ENCODE measurements around the gene MACROD2. TPM values are rescaled to one million over a fixed set of nuclear protein-coding genes. Genes with fewer than 3 reads are reported as not detected.

Gene MACROD2
- total and polyA plus RNA-seq, 4 donors, result 0.66 to 10.5 (median 3.3) TPM

GRCh38 chr20:15512916-15513315, 1517.6 kb downstream of the MACROD2 start (continued):
- TF ChIP-seq CTCF (IDR thresholded peaks at IDR 0.05; ENCODE audit: low read depth, low read length, missing input control), result no peak
- TF ChIP-seq RAD21 (IDR thresholded peaks at IDR 0.05), result no peak

- WGBS, result 59% methylated on average over 2 of the region's 2 CpGs
- TF ChIP-seq CTCF (IDR thresholded peaks at IDR 0.05; ENCODE audit: low read depth, low read length, missing input control), result no peak
- no peak for TF ChIP-seq EGR1 (IDR thresholded peaks at IDR 0.05; ENCODE audit: low read depth in 2 of 2)
- TF ChIP-seq ZBTB33 (IDR thresholded peaks at IDR 0.05), result no peak
- TF ChIP-seq RAD21 (IDR thresholded peaks at IDR 0.05), result no peak
- no peak for TF ChIP-seq JUND (IDR thresholded peaks at IDR 0.05)
- H3K27me3 ChIP-seq (ENCODE audit: control insufficient read depth in 4 of 4, insufficient read depth in 4 of 4, low read length in 3 of 4), result no peaks in the 10 kb centered on the region
These were observed 1520.4 kb downstream of the MACROD2 start for GRCh38 chr20:15515691-15516090.

GRCh38 chr20:15520930-15521524, 1525.7 kb downstream of the MACROD2 start:
- Histone ChIP-seq H3K4me3 (ENCODE audit: low read depth in 1 of 3, low read length in 3 of 3) (no peak overlapping the region), H3K36me3 (ENCODE audit: control insufficient read depth in 4 of 4, insufficient read depth in 3 of 4, low read depth in 1 of 4, low read length in 3 of 4) (no peaks in the 10 kb centered on the region), H3K27me3 (ENCODE audit: control insufficient read depth in 4 of 4, insufficient read depth in 4 of 4, low read length in 3 of 4) (no peaks in the 10 kb centered on the region), H3K9ac (ENCODE audit: low read depth in 1 of 2, low read length in 2 of 2) (no peak overlapping the region), H3K27ac (ENCODE audit: low read depth in 1 of 2, low read length in 2 of 2) (no peak overlapping the region), H3K9me3 (ENCODE audit: control insufficient read depth in 4 of 4, low read length in 3 of 4) (no peaks in the 10 kb centered on the region), H3K4me1 (ENCODE audit: control insufficient read depth in 4 of 4, insufficient read depth in 4 of 4, low read length in 3 of 4) (no peaks in the 10 kb centered on the region)
- WGBS, result 82% methylated on average over 6 of the region's 6 CpGs
- DNase-seq (ENCODE audit: low spot score), result no peak
- TF ChIP-seq SP1 (IDR thresholded peaks at IDR 0.05) (no peak), FOXA1 (IDR thresholded peaks at IDR 0.05) (no peak), JUND (IDR thresholded peaks at IDR 0.05) (no peak), FOXA2 (IDR thresholded peaks at IDR 0.05) (no peak), HNF4A (conservative IDR thresholded peaks at IDR 0.05) (no peak), RXRA (IDR thresholded peaks at IDR 0.05) (no peak), MAX (IDR thresholded peaks at IDR 0.05) (no peak), ATF3 (IDR thresholded peaks at IDR 0.05) (no peak), HNF4G (IDR thresholded peaks at IDR 0.05) (no peak), CTCF (IDR thresholded peaks at IDR 0.05; ENCODE audit: low read depth, low read length, missing input control) (no peak), GABPA (IDR thresholded peaks at IDR 0.05 in 1 of 2, conservative IDR thresholded peaks at IDR 0.05 in 1 of 2) (no peak), NR2F2 (IDR thresholded peaks at IDR 0.05) (no peak), YY1 (IDR thresholded peaks at IDR 0.05) (no peak), REST (IDR thresholded peaks at IDR 0.05) (no peak)

More at GRCh38 chr20:15515691-15516090, 1520.4 kb downstream of the MACROD2 start:
- Histone ChIP-seq H3K9ac (ENCODE audit: low read depth in 1 of 2, low read length in 2 of 2) (no peak overlapping the region), H3K4me1 (ENCODE audit: control insufficient read depth in 4 of 4, insufficient read depth in 4 of 4, low read length in 3 of 4) (no peaks in the 10 kb centered on the region), H3K36me3 (ENCODE audit: control insufficient read depth in 4 of 4, insufficient read depth in 3 of 4, low read depth in 1 of 4, low read length in 3 of 4) (no peaks in the 10 kb centered on the region), H3K4me3 (ENCODE audit: low read depth in 1 of 3, low read length in 3 of 3) (no peak overlapping the region), H3K27ac (ENCODE audit: low read depth in 1 of 2, low read length in 2 of 2) (no peak overlapping the region), H3K9me3 (ENCODE audit: control insufficient read depth in 4 of 4, low read length in 3 of 4) (no peaks in the 10 kb centered on the region)
- no peak for DNase-seq (ENCODE audit: low spot score)

Data from liver (tissue), 9 donors.